ENCODE data around the gene PRPF19.
A peak's percentile ranks its signal among the peaks of the same experiment; 100 is the strongest.

Gene PRPF19

GRCh38 chr11:60872124-60872960, 34.0 kb downstream of the PRPF19 start:
- no peak for DNase-seq

GRCh38 chr11:60871378-60872061, 34.9 kb downstream of the PRPF19 start:
- DNase-seq, result no peak

- no peak for DNase-seq
These were observed 35.5 kb downstream of the PRPF19 start for GRCh38 chr11:60870733-60871377.

- no peak for DNase-seq
These were observed 36.1 kb downstream of the PRPF19 start for GRCh38 chr11:60870276-60870675.

GRCh38 chr11:60869451-60869825, 36.9 kb downstream of the PRPF19 start:
- DNase-seq, result no peak

GRCh38 chr11:60868682-60869450, 37.5 kb downstream of the PRPF19 start:
- DNase-seq, result no peak

GRCh38 chr11:60867871-60868681, 38.3 kb downstream of the PRPF19 start:
- no peak for DNase-seq

- DNase-seq, result no peak
These were observed 39.2 kb downstream of the PRPF19 start, which contains the start of gene ZP1 for GRCh38 chr11:60866911-60867870. TSS of gene ZP1 (plus strand) at chr11:60867542. CDS start at chr11:60867562, 20 bp downstream.

GRCh38 chr11:60864856-60865513, 41.4 kb downstream of the PRPF19 start:
- DNase-seq, result no peak

- DNase-seq, result no peak
These were observed 42.5 kb downstream of the PRPF19 start for GRCh38 chr11:60863550-60864521.

- DNase-seq, result no peak
These were observed 44.2 kb downstream of the PRPF19 start for GRCh38 chr11:60862171-60862570.

GRCh38 chr11:60860943-60861342, 45.4 kb downstream of the PRPF19 start:
- peak; percentile 52 for DNase-seq

GRCh38 chr11:60859616-60860250, 46.7 kb downstream of the PRPF19 start:
- DNase-seq, result no peak

GRCh38 chr11:60858731-60859464, 47.5 kb downstream of the PRPF19 start:
- DNase-seq, result no peak

- DNase-seq, result no peak
These were observed 48.1 kb downstream of the PRPF19 start for GRCh38 chr11:60858236-60858635.

- DNase-seq, result no peak
These were observed 48.8 kb downstream of the PRPF19 start for GRCh38 chr11:60857378-60858232.

Measured in eye (tissue), 1 donor.